HG03135 (cell line): Measurements from ENCODE around the gene SMIM26.

ENCODE experiments used
- ATAC-seq: cut with Tn5 transposase; IDR thresholded peaks from one replicate; pipeline ENCODE4 v1.9.1; 2021; ENCODE audit warnings: mild to moderate bottlenecking, moderate library complexity; ENCODE audit not compliant: unreplicated experiment

SMIM26 gene

GRCh38 chr20:18578581-18578980, 11.3 kb downstream of the SMIM26 start:
- no peak for ATAC-seq

DNA sequence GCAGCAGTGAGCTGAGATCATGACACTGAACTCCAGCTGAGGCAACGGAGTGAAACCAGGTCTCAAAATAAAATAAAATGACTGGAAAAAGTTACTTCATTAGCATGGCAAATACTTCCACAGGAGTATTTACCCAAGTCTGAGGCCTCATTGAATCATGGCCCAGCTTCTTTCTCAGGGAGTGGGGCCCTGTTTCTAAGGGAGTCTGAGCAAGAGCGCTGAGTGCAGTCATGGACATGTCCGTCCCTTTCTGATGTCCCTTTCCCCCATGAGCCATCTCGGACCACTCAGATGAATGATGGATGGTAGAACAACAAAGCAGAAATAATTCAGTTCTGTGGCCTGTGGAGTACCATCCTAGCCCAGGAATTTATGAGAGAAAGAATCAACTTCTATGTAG, 12.8 kb downstream of the SMIM26 start:
- no peak for ATAC-seq

GRCh38 chr20:18585134-18585533, 17.9 kb downstream of the SMIM26 start:
- no peak for ATAC-seq

DNA sequence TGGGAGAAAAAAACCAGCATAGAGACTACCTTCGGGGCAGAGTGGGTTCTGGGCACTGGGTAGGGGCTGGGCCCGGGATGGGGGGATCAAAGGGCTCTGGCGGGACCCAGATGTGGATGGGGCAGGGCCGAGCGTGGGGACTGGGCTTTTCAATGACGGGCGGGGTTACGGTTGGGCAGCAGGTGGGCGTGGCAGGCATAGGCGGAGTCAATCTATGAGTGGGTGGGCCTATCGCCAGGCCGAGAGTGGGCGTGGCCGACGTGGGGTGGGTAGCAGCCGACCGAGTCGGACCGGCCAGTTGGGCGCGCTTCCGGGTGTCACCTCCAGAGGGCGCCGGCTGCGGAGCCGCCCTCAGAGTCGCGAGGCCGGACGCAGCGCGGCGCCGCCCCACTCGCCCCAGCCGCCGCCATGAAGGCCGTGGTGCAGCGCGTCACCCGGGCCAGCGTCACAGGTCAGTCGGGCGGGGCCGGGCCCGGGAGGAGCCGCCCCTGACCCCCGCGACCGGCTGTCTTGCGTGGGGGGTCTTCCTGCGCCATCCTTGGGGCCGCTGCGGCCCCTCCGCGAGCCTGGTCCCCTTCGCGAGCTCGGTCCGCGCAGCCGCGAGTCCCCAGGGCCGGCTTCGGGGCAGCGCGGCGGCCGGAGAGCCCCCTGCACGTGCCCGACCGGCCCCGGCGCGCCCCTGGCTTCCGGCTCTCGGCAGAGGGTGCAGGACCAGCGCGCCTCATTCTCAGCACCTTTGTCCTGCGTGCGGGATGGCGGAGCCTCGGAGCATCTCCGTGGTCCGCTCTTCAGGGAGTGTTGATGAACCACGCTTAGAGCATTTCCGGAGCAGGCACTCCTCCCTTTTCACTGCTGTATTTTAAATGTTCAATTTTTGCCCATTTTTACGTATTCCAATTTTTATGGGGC, 20.7 kb downstream of the SMIM26 start, which contains the start of gene DTD1:
Gene DTD1, plus strand, starts transcription at position 390 of the 909 bp plus-strand sequence. Its CDS starts 19 bp downstream, at position 409.
- ATAC-seq, result peak; percentile 88

DNA sequence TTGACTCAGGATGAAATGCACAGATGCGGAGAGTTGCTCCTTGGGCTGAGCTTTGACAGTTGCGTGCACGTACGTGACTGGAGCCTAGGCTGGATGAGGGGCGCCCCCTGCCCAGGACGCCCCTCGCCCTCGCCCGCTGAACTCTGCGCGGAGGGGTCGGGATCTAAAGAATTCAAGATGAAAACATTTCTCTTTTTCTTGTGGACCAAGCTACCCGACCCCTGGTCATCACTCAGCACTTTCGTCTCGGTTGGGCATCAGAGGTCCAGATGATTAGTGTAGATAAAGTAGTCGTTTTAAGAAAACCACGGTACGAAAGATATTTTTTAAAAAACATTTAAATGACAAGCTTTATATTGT, 21.3 kb downstream of the SMIM26 start:
- no peak for ATAC-seq

DNA sequence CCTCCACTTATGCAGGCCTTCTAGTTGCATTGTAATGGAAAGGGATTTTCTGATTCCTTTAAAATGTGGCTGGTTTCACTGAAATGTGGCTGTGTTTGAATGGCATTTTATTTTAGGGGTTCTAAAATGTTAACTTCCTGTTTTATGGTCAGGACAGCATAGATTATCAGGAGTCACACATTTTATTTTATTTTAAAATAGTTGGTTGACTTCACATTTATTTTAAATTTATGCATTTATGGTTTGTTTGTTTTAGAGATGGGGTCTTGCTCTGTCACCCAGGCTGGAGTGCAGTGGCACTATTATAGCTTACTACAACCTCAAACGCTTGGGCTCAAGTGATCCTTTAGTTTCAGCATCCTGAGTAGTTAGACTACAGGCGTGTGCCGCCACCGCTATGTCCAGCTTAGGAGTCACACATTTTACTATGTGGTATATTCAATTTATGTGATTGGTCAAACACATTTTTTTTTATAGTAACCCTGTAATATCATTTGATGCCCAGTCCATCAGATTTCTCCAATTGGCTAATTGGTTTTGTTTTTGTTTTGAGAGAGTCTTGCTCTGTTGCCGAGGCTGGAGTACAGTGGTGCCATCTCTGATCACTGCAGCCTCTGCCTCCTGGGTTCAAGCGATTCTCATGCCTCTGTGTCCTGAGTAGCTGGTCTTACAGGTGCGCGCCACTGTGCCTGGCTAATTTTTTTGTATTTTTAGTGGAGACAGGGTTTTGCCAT, 22.9 kb downstream of the SMIM26 start:
- no peak for ATAC-seq

DNA sequence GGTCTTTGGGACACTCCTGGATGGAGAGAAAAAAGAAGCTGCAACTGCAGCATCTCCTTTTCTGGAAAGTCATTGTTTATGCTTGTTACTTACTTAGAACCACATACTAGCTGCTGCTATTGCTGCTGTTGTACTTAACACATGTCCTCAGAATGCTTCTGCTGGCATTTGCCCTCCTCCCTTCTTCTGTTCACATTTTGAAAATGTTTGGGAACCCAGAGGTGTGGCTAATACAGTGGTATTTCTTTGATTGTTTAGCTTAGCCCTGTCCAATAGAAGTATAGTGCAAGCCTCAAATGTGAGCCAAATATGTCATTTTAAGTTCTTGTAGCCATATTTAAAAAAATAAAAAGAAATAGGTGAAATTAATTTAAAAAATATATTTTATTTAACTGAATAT, 29.0 kb downstream of the SMIM26 start:
- no peak for ATAC-seq

- no peak for ATAC-seq
Measured at GRCh38 chr20:18609741-18610140, 42.5 kb downstream of the SMIM26 start.

DNA sequence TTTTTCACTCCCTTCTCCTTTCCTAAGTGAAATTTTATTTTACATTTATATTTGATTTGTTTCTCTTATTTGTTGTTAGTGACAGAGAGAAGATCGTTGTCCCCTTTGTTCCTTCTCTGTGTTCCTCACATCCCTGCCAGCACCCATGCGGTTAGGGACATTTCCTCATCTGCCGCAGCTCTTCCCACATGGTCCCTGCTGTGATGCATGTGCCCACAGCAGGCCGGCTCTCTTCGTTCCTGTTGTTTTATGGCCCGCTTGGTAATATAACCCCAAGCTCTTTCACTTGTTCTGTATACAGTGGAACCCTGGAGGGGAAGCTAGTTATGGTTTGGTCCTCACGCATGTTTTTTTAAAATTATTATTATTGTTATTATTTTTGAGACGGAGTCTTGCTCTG, 44.3 kb downstream of the SMIM26 start:
- no peak for ATAC-seq

DNA sequence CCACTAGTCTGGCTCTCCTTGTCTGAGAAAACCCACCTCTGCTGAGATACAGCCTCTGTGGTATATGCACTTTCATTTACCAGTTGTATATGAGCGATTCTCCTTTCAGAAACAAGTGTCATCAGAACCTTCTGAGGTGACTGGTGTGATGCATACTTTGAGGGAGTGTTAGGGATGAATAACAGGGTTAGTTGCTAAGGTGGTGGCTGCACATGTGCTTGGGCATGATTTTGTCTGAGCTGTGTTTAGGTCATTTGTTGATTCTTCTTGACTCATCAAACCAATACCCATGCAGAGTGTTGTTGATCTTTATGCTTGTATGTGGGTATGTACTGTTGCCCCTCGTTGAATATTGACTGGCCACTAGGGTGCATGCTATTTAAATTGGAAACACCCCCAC, 46.3 kb downstream of the SMIM26 start:
- no peak for ATAC-seq

GRCh38 chr20:18614244-18614643, 47.0 kb downstream of the SMIM26 start:
- ATAC-seq, result no peak

DNA sequence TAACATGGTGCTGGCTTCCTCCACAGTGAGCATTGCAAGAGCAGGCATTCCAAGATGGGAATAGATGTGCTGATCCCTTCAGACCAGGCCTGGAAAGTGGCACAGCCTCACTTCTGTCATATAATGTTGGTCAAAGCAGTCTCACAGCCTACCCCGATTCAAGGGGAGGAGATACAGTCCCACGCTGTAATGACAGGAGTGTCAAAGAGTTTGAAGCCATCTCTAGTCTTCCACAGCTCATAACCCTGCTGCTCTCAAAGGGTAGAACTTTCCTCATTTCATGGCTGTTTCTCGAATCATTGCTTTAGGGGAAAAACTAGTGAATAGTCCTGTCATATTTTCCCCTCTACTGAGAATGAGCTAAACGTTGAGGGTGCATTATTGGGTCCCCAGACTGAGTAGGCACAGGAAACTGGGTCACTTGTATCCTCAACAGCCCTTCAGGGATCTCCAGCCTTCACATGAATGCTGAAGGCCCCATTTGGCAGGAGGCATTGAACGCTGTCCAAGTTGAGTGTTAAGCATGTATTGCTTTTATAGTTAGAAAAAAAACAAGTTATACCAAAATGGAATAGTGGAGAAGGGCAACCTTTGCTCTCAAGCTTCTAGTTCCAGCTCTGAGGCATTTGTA, 47.9 kb downstream of the SMIM26 start:
- ATAC-seq, result no peak
